ENCODE data around the gene TCHHL1. TPM values are rescaled to one million over a fixed set of nuclear protein-coding genes. Genes with fewer than 3 reads are reported as not detected.

TCHHL1 gene
- total and polyA plus RNA-seq, 2 of the 8 experiments (the other 6 are each of a cell fraction or from before 2014, with no cell fraction given), result not detected

DNA sequence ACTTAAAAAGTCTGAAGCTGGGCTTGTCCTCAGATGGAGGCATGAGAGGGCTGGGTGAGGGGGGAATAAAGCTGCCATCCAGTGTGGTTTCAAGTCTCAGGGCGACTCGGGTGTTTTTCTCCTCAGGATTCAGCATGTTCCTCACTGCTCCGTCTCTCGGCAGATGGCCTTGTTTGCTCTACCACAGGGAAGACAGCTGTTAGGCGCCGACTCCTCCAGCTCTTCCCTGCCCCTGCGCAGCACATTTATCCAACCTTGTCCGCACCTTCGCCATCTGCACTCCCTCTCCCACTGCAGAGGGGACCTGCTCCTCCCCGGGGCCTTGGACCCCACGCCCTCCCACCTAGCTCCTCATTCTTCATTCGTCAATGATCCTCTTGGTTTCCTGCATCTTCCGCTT is 35.5 kb downstream of the TCHHL1 start:
- no peak for FAIRE-seq
- POLR2A ChIA-PET (ENCODE audit: partially characterized antibody), result no interaction called here
- TF ChIP-seq CBX5 (IDR thresholded peaks at IDR 0.05; ENCODE audit: low read depth, low read length) (no peak), RFX5 (IDR thresholded peaks at IDR 0.05; ENCODE audit: borderline replicate concordance, low read depth, low read length) (no peak), EGR1 (IDR thresholded peaks at IDR 0.05; ENCODE audit: borderline replicate concordance, low read depth, low read length) (no peak), TAF1 (IDR thresholded peaks at IDR 0.05; ENCODE audit: low read depth, low read length) (no peak), BRCA1 (IDR thresholded peaks at IDR 0.05; ENCODE audit: low read depth, low read length) (no peak), SIX5 (IDR thresholded peaks at IDR 0.05; ENCODE audit: low read depth, low read length) (no peak), SIRT6 (IDR thresholded peaks at IDR 0.05; ENCODE audit: low read length) (no peak), KDM5A (IDR thresholded peaks at IDR 0.05; ENCODE audit: low read length) (no peak), CHD2 (IDR thresholded peaks at IDR 0.05; ENCODE audit: low read length) (no peak), MAFK (IDR thresholded peaks at IDR 0.05; ENCODE audit: low read depth, low read length) (no peak), HDAC2 (IDR thresholded peaks at IDR 0.05; ENCODE audit: borderline replicate concordance in 1 of 2, low read depth in 2 of 2, low read length in 2 of 2) (no peak), TAF7 (optimal IDR thresholded peaks at IDR 0.05; ENCODE audit: borderline replicate concordance, low read depth, low read length) (no peak), ZNF274 (IDR thresholded peaks at IDR 0.05; ENCODE audit: borderline replicate concordance, extremely low read depth, low read length) (no peak), KDM1A (IDR thresholded peaks at IDR 0.05; ENCODE audit: borderline replicate concordance, low read length) (no peak)
- TF ChIP-seq, protein P1, sequence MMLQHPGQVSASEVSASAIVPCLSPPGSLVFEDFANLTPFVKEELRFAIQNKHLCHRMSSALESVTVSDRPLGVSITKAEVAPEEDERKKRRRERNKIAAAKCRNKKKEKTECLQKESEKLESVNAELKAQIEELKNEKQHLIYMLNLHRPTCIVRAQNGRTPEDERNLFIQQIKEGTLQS (IDR thresholded peaks at IDR 0.05; ENCODE audit: insufficient read depth, low read depth, low read length), result no peak

More for the DNA sequence above, 35.5 kb downstream of the TCHHL1 start:
- no peak overlapping the region for H4K5ac ChIP-seq (ENCODE audit: insufficient read length, low read depth, low read length)
- no peak overlapping the region for H3K4me3 ChIP-seq (ENCODE audit: extremely low read depth in 1 of 4, insufficient read depth in 2 of 4, low read depth in 3 of 4, low read length in 4 of 4)
- H3K27me3 ChIP-seq (replicated peaks in 1 of 4; ENCODE audit: control insufficient read depth in 3 of 4, extremely low read depth in 1 of 4, insufficient read depth in 3 of 4, low read length in 3 of 4), result no peaks in the 10 kb centered on the region; a peak in 1 of 7 replicates
- no peak overlapping the region for H3K18ac ChIP-seq (ENCODE audit: extremely low read depth, low read length)
- H2BK15ac ChIP-seq (ENCODE audit: low read length), result no peak overlapping the region
- H2BK12ac ChIP-seq (ENCODE audit: low read depth, low read length), result no peak overlapping the region; the same call in 1 of the 2 replicates
- H3K27ac ChIP-seq (ENCODE audit: low read depth, low read length), result no peak overlapping the region
- H2AK5ac ChIP-seq (ENCODE audit: low read depth, low read length), result no peak overlapping the region
- no peak overlapping the region for H2BK5ac ChIP-seq (ENCODE audit: low read depth, low read length)
- H3K4ac ChIP-seq (replicated peaks; ENCODE audit: insufficient read length, low read depth, low read length), result no peak overlapping the region
- H3K4me2 ChIP-seq (ENCODE audit: insufficient read depth in 1 of 2, low read depth in 2 of 2, low read length in 2 of 2), result no peak overlapping the region
- 92% methylated on average over 13 of the region's 13 CpGs; no CpG with 5 or more reads in 1 of the 2 experiments for WGBS, 2 experiments (ENCODE audit: extremely low coverage in 1 of 2, insufficient coverage in 1 of 2, insufficient read length in 1 of 2, insufficient replicate concordance in 2 of 2, low coverage in 1 of 2, low lambda C conversion rate in 2 of 2, missing lambda C conversion rate in 1 of 2)
- H3K79me2 ChIP-seq (ENCODE audit: control insufficient read depth in 1 of 2, insufficient read depth in 2 of 2, low read length in 2 of 2), result no peaks in the 10 kb centered on the region
- H3K9me3 ChIP-seq (ENCODE audit: insufficient read depth in 2 of 2, low read depth in 1 of 2, low read length in 1 of 2), result no peaks in the 10 kb centered on the region
- no peaks in the 10 kb centered on the region for H3K79me1 ChIP-seq (ENCODE audit: low read depth, low read length)
- H3K4me1 ChIP-seq (replicated peaks in 1 of 4; ENCODE audit: control insufficient read depth in 3 of 4, insufficient read depth in 4 of 4, low read length in 3 of 4), result peaks cover 0 to 2% (median 2%) of the 10 kb centered on the region in 4 experiments; a peak in 4 of 7 replicates
- H2BK120ac ChIP-seq (replicated peaks; ENCODE audit: low read depth, low read length), result no peak overlapping the region
- CTCF ChIA-PET (ENCODE audit: partially characterized antibody), result interaction anchor here (0.7 to 4.1 kb wide), 32 partner anchors 9 to 1143 kb away, joined by 3 to 21 read pairs (median 4); partner anchors contain the start of genes S100A11 and TCHHL1
- no peak for DNase-seq (ENCODE audit: low read depth in 1 of 2, low spot score in 2 of 2)
- H4K20me1 ChIP-seq (replicated peaks in 1 of 2; ENCODE audit: control insufficient read depth in 1 of 2, insufficient read depth in 2 of 2, low read length in 2 of 2), result no peaks in the 10 kb centered on the region
- no peak overlapping the region for H3K14ac ChIP-seq (ENCODE audit: insufficient read length)
- no peak overlapping the region for H2AFZ ChIP-seq (ENCODE audit: low read length)
- H3K9ac ChIP-seq (replicated peaks in 1 of 4; ENCODE audit: extremely low read depth in 1 of 4, low read depth in 3 of 4, low read length in 3 of 4), result no peak overlapping the region
- no peak overlapping the region for H3K56ac ChIP-seq (replicated peaks; ENCODE audit: insufficient read length, low read depth, low read length)
- no peak overlapping the region for H3K23ac ChIP-seq (ENCODE audit: insufficient read length)
- no peaks in the 10 kb centered on the region; the same call in 1 of the 2 replicates for H3K23me2 ChIP-seq (ENCODE audit: low read depth, low read length)
- no peak overlapping the region for H2BK20ac ChIP-seq (ENCODE audit: low read length)
- no peak overlapping the region for H4K91ac ChIP-seq (replicated peaks; ENCODE audit: insufficient read length, low read length)
- H3K36me3 ChIP-seq (ENCODE audit: control insufficient read depth in 2 of 4, insufficient read depth in 4 of 4, low read length in 3 of 4), result no peaks in the 10 kb centered on the region
- no peak overlapping the region for H4K8ac ChIP-seq (ENCODE audit: extremely low read depth, insufficient read depth, low read length)
